ENCODE data around the gene TWNK. TPM values are rescaled to one million over a fixed set of nuclear protein-coding genes. Genes with fewer than 3 reads are reported as not detected.

Gene TWNK
- total and polyA plus RNA-seq, 2 experiments from 2014 or later, result 12.2 to 29.4 TPM

DNA sequence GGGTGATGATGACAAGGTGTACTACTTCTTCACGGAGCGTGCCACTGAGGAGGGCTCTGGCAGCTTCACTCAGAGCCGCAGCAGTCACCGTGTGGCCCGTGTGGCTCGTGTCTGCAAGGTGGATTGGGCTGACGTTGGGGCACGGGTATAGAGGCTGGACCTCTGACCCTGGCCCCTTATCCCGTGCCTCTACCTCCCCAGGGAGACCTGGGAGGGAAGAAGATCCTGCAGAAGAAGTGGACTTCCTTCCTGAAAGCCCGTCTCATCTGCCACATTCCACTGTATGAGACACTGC lies 8.5 kb upstream of the TWNK start:
- DNase-seq (ENCODE audit: low spot score), result no peak
- Histone ChIP-seq H3K27ac (ENCODE audit: low read depth) (no peak overlapping the region), H3K9me2 (ENCODE audit: insufficient read depth) (no peaks in the 10 kb centered on the region), H4K20me1 (replicated peaks; ENCODE audit: insufficient read depth) (no peaks in the 10 kb centered on the region), H3K4me2 (no peak overlapping the region), H3K27me3 (ENCODE audit: insufficient read depth) (no peaks in the 10 kb centered on the region), H3K4me3 (no peak overlapping the region), H3K4me1 (ENCODE audit: insufficient read depth) (no peaks in the 10 kb centered on the region), H2AFZ (no peak overlapping the region), H3F3A (replicated peaks; ENCODE audit: low read depth) (no peaks in the 10 kb centered on the region), H3K36me3 (ENCODE audit: insufficient read depth) (no peaks in the 10 kb centered on the region), H3K79me2 (replicated peaks; ENCODE audit: insufficient read depth) (no peaks in the 10 kb centered on the region)
- no peak overlapping the region for H3K27ac Mint-ChIP-seq
- no peaks in the 10 kb centered on the region for H3K9me3 Mint-ChIP-seq
- H3K36me3 Mint-ChIP-seq (ENCODE audit: low read depth), result peaks cover 3% of the 10 kb centered on the region; the same call in 1 of the 3 replicates
- no peak for ATAC-seq
- H3K4me1 Mint-ChIP-seq, result peaks cover 6% of the 10 kb centered on the region; the same call in 2 of the 3 replicates
- TF ChIP-seq, protein P1, sequence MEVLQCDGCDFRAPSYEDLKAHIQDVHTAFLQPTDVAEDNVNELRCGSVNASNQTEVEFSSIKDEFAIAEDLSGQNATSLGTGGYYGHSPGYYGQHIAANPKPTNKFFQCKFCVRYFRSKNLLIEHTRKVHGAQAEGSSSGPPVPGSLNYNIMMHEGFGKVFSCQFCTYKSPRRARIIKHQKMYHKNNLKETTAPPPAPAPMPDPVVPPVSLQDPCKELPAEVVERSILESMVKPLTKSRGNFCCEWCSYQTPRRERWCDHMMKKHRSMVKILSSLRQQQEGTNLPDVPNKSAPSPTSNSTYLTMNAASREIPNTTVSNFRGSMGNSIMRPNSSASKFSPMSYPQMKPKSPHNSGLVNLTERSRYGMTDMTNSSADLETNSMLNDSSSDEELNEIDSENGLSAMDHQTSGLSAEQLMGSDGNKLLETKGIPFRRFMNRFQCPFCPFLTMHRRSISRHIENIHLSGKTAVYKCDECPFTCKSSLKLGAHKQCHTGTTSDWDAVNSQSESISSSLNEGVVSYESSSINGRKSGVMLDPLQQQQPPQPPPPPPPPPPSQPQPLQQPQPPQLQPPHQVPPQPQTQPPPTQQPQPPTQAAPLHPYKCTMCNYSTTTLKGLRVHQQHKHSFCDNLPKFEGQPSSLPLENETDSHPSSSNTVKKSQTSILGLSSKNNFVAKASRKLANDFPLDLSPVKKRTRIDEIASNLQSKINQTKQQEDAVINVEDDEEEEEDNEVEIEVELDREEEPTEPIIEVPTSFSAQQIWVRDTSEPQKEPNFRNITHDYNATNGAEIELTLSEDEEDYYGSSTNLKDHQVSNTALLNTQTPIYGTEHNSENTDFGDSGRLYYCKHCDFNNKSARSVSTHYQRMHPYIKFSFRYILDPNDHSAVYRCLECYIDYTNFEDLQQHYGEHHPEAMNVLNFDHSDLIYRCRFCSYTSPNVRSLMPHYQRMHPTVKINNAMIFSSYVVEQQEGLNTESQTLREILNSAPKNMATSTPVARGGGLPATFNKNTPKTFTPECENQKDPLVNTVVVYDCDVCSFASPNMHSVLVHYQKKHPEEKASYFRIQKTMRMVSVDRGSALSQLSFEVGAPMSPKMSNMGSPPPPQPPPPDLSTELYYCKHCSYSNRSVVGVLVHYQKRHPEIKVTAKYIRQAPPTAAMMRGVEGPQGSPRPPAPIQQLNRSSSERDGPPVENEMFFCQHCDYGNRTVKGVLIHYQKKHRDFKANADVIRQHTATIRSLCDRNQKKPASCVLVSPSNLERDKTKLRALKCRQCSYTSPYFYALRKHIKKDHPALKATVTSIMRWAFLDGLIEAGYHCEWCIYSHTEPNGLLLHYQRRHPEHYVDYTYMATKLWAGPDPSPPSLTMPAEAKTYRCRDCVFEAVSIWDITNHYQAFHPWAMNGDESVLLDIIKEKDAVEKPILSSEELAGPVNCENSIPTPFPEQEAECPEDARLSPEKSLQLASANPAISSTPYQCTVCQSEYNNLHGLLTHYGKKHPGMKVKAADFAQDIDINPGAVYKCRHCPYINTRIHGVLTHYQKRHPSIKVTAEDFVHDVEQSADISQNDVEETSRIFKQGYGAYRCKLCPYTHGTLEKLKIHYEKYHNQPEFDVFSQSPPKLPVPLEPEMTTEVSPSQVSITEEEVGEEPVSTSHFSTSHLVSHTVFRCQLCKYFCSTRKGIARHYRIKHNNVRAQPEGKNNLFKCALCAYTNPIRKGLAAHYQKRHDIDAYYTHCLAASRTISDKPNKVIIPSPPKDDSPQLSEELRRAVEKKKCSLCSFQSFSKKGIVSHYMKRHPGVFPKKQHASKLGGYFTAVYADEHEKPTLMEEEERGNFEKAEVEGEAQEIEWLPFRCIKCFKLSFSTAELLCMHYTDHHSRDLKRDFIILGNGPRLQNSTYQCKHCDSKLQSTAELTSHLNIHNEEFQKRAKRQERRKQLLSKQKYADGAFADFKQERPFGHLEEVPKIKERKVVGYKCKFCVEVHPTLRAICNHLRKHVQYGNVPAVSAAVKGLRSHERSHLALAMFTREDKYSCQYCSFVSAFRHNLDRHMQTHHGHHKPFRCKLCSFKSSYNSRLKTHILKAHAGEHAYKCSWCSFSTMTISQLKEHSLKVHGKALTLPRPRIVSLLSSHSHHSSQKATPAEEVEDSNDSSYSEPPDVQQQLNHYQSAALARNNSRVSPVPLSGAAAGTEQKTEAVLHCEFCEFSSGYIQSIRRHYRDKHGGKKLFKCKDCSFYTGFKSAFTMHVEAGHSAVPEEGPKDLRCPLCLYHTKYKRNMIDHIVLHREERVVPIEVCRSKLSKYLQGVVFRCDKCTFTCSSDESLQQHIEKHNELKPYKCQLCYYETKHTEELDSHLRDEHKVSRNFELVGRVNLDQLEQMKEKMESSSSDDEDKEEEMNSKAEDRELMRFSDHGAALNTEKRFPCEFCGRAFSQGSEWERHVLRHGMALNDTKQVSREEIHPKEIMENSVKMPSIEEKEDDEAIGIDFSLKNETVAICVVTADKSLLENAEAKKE (CRISPR knock-in tag; IDR thresholded peaks at IDR 0.05), result no peak
- TF ChIP-seq, protein P2, sequence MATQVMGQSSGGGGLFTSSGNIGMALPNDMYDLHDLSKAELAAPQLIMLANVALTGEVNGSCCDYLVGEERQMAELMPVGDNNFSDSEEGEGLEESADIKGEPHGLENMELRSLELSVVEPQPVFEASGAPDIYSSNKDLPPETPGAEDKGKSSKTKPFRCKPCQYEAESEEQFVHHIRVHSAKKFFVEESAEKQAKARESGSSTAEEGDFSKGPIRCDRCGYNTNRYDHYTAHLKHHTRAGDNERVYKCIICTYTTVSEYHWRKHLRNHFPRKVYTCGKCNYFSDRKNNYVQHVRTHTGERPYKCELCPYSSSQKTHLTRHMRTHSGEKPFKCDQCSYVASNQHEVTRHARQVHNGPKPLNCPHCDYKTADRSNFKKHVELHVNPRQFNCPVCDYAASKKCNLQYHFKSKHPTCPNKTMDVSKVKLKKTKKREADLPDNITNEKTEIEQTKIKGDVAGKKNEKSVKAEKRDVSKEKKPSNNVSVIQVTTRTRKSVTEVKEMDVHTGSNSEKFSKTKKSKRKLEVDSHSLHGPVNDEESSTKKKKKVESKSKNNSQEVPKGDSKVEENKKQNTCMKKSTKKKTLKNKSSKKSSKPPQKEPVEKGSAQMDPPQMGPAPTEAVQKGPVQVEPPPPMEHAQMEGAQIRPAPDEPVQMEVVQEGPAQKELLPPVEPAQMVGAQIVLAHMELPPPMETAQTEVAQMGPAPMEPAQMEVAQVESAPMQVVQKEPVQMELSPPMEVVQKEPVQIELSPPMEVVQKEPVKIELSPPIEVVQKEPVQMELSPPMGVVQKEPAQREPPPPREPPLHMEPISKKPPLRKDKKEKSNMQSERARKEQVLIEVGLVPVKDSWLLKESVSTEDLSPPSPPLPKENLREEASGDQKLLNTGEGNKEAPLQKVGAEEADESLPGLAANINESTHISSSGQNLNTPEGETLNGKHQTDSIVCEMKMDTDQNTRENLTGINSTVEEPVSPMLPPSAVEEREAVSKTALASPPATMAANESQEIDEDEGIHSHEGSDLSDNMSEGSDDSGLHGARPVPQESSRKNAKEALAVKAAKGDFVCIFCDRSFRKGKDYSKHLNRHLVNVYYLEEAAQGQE (IDR thresholded peaks at IDR 0.05; ENCODE audit: unreplicated experiment), result no peak
- no peak for TF ChIP-seq ZNF331 (CRISPR knock-in tag; IDR thresholded peaks at IDR 0.05; ENCODE audit: low read depth)
- H3K4me3 Mint-ChIP-seq, result no peak overlapping the region
- H3K27me3 Mint-ChIP-seq (ENCODE audit: insufficient read depth, low read depth, poor library complexity), result peaks cover 7% of the 10 kb centered on the region

Data from GM23338 (cell line).